Panc1 (cell line): ENCODE measurements around the gene LOXL1. TPM values are rescaled to one million over a fixed set of nuclear protein-coding genes. Genes with fewer than 3 reads are reported as not detected.

Experiments used
- ATAC-seq: fragments of 200-7000 bp; cut with Tn5 transposase; 2 replicates; pipeline ENCODE4 v1.9.1; 2020; ENCODE audit warnings: mild to moderate bottlenecking, moderate library complexity
- BruUV-seq: library from RNA; stranded (reverse); fragments of 400-500 nt; replicated peaks from 2 replicates; lab custom pipeline; 2021; lab: Mats Ljungman, UMichigan
- CTCF ChIA-PET: fragments of 300-600 bp; sonication (Branson Sonifier 250); formaldehyde crosslinking; loops from one replicate; lab custom pipeline; 2022; ENCODE audit warnings: antibody characterized with exemption; lab: Charles Lee
- POLR2A ChIA-PET: fragments of 300-600 bp; sonication (Branson Sonifier 250); formaldehyde crosslinking; loops from one replicate; lab custom pipeline; 2022; ENCODE audit warnings: antibody characterized with exemption; lab: Charles Lee
- DNase-seq: peaks from one replicate; pipeline ENCODE4 v3.0.0-alpha.2; 2010; ENCODE audit warnings: low read depth, low spot score
- H3K27ac ChIP-seq: 2 replicates; pipeline ENCODE4 v1.5.1; 2011; ENCODE audit warnings: mild to moderate bottlenecking, low read length, inconsistent platforms
- H3K27me3 ChIP-seq: fragments of 200-500 bp; sonication (Bioruptor generic); 2 replicates; pipeline ENCODE4 v1.6.0; 2014; ENCODE audit warnings: low read length, inconsistent platforms; ENCODE audit not compliant: control insufficient read depth, insufficient read depth
- H3K36me3 ChIP-seq: fragments of 200-500 bp; sonication (Bioruptor generic); 2 replicates; pipeline ENCODE4 v1.5.1; 2014; ENCODE audit warnings: inconsistent platforms, mild to moderate bottlenecking, low read length, moderate library complexity; ENCODE audit not compliant: control insufficient read depth, insufficient read depth
- H3K4me1 ChIP-seq: 2 replicates; pipeline ENCODE4 v1.5.1; 2011; ENCODE audit warnings: inconsistent platforms, mild to moderate bottlenecking, low read length, moderate library complexity; ENCODE audit not compliant: control insufficient read depth, insufficient read depth
- H3K4me3 ChIP-seq, 2 experiments: 2 replicates each; pipeline ENCODE4 v1.5.1; 2011 to 2012; ENCODE audit warnings: low read depth in 2 of 2, low read length in 2 of 2, mild to moderate bottlenecking in 2 of 2, inconsistent platforms in 1 of 2, moderate library complexity in 1 of 2
- H3K9me3 ChIP-seq: fragments of 200-500 bp; sonication (Bioruptor generic); 2 replicates; pipeline ENCODE4 v1.5.1; 2014; ENCODE audit warnings: low read depth, mild to moderate bottlenecking, inconsistent platforms, low read length, moderate library complexity; ENCODE audit not compliant: control insufficient read depth, insufficient read depth
- POLR2AphosphoS5 ChIP-seq: IDR thresholded peaks from 2 replicates; pipeline ENCODE4 v1.6.1; 2012; ENCODE audit warnings: mild to moderate bottlenecking, low read depth, low read length, moderate library complexity
- SIN3A ChIP-seq: IDR thresholded peaks from 2 replicates; pipeline ENCODE4 v1.6.1; 2012; ENCODE audit warnings: low read depth, mild to moderate bottlenecking, low read length, moderate library complexity, borderline replicate concordance; ENCODE audit not compliant: insufficient read depth
- TCF7L2 ChIP-seq: IDR thresholded peaks from 2 replicates; pipeline ENCODE4 v1.6.1; 2011; ENCODE audit warnings: mild to moderate bottlenecking, low read depth, low read length, inconsistent platforms
- in situ Hi-C: cut with HindIII; loops from 2 replicates; pipeline ENCODE4 v1.10.0; 2016; ENCODE audit warnings: low sequenced_read_pairs, low pct_unique_long_range_greater_than_20kb
- intact Hi-C: fragments of 100-400 bp; cut with micrococcal nuclease; formaldehyde crosslinking; loops from one replicate; pipeline ENCODE4 v1.10.0; 2022; ENCODE audit not compliant: unreplicated experiment
- total RNA-seq: library from RNA; stranded (reverse); gene quantifications from one replicate; pipeline ENCODE4 v1.2.1, GENCODE V29; 2021; ENCODE audit not compliant: unreplicated experiment
- TF ChIP-seq, protein P1 (sequence below), 2 experiments: IDR thresholded peaks; 2 replicates each; pipeline ENCODE4 v1.6.1; 2011 to 2012; ENCODE audit warnings: low read depth in 2 of 2, control low read depth in 1 of 2, low read length in 1 of 2, mild to moderate bottlenecking in 1 of 2, moderate library complexity in 1 of 2; ENCODE audit not compliant: insufficient read depth in 1 of 2
- TF ChIP-seq, protein P2 (sequence below): fragments of 450-650 bp; IDR thresholded peaks from 2 replicates; pipeline ENCODE4 v1.5.1; 2017; ENCODE audit warnings: mild to moderate bottlenecking

Gene LOXL1
- total RNA-seq, 1 experiment from 2014 or later = 18.6 TPM

DNA sequence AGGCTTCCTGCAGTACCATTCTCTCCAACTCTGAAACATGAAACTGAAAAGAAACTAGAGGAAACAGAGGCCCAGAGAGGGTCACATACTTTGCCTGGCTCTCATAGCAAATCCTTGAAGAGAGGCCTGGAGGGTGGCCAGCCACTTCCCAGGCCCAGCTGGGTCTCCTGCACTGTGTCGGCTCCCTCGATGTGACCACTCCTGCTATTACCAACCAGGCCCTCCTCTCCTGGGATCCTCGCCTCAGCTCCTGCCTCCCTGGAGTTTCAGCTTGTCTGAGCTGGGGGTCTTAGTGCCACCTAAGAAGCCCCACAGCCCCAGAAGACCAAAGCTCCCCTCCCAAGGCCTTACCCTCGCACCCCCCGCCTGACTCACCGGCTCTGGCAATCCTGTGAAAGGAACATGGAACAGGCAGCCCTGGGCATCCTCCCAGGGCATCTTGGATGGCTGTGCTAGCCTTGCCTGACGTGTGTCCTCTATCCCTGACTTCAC is 4.6 kb downstream of the LOXL1 start:
- CTCF ChIA-PET = interaction anchor here (0.5 kb wide), 1 partner anchor 246 kb away, joined by 5 read pairs; no protein-coding TSS in a partner anchor
- intact Hi-C loops = no loop called here
- in situ Hi-C loops = no loop called here

DNA sequence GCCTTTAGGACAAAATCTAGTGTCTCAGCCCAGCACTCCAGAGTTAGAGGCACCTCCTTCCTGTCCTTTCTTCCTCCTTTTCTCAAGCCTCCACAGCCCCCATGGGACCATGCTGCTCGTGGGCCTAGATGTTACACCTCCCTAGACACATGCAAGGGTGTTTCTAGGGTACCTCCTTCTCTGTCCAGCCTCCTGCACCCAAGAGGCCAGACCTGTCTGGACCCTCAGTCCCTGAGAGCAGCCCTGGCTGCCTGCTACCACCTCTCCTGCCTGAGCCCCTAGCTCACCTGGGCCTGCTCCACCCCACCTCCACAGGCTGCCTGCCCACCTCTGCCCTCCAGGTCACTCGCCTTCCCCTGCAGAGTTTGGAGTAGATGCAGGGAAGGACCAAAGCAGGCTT is 5.2 kb downstream of the LOXL1 start:
- no peak for ATAC-seq
- H3K9me3 ChIP-seq = no peaks in the 10 kb centered on the region
- ChIA-PET CTCF (no interaction called here), POLR2A (no interaction called here)
- H3K36me3 ChIP-seq = no peaks in the 10 kb centered on the region
- no peak overlapping the region for H3K4me3 ChIP-seq
- BruUV-seq = no TSS peak
- in situ Hi-C loops = no loop called here
- no peak overlapping the region for H3K27ac ChIP-seq
- TF ChIP-seq, protein P1, sequence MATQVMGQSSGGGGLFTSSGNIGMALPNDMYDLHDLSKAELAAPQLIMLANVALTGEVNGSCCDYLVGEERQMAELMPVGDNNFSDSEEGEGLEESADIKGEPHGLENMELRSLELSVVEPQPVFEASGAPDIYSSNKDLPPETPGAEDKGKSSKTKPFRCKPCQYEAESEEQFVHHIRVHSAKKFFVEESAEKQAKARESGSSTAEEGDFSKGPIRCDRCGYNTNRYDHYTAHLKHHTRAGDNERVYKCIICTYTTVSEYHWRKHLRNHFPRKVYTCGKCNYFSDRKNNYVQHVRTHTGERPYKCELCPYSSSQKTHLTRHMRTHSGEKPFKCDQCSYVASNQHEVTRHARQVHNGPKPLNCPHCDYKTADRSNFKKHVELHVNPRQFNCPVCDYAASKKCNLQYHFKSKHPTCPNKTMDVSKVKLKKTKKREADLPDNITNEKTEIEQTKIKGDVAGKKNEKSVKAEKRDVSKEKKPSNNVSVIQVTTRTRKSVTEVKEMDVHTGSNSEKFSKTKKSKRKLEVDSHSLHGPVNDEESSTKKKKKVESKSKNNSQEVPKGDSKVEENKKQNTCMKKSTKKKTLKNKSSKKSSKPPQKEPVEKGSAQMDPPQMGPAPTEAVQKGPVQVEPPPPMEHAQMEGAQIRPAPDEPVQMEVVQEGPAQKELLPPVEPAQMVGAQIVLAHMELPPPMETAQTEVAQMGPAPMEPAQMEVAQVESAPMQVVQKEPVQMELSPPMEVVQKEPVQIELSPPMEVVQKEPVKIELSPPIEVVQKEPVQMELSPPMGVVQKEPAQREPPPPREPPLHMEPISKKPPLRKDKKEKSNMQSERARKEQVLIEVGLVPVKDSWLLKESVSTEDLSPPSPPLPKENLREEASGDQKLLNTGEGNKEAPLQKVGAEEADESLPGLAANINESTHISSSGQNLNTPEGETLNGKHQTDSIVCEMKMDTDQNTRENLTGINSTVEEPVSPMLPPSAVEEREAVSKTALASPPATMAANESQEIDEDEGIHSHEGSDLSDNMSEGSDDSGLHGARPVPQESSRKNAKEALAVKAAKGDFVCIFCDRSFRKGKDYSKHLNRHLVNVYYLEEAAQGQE (IDR thresholded peaks at IDR 0.05; ENCODE audit: insufficient read depth in 1 of 2, low read depth in 2 of 2, low read length in 1 of 2) = no peak
- TF ChIP-seq SIN3A = no peak
- TF ChIP-seq, protein P2, sequence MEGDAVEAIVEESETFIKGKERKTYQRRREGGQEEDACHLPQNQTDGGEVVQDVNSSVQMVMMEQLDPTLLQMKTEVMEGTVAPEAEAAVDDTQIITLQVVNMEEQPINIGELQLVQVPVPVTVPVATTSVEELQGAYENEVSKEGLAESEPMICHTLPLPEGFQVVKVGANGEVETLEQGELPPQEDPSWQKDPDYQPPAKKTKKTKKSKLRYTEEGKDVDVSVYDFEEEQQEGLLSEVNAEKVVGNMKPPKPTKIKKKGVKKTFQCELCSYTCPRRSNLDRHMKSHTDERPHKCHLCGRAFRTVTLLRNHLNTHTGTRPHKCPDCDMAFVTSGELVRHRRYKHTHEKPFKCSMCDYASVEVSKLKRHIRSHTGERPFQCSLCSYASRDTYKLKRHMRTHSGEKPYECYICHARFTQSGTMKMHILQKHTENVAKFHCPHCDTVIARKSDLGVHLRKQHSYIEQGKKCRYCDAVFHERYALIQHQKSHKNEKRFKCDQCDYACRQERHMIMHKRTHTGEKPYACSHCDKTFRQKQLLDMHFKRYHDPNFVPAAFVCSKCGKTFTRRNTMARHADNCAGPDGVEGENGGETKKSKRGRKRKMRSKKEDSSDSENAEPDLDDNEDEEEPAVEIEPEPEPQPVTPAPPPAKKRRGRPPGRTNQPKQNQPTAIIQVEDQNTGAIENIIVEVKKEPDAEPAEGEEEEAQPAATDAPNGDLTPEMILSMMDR = no peak
- TF ChIP-seq TCF7L2 = no peak
- no peak for TF ChIP-seq POLR2AphosphoS5
- no peaks in the 10 kb centered on the region for H3K27me3 ChIP-seq
- peaks cover 7% of the 10 kb centered on the region for H3K4me1 ChIP-seq
- intact Hi-C loops = no loop called here
- DNase-seq = no peak

More for the DNA sequence above, 4.6 kb downstream of the LOXL1 start:
- H3K9me3 ChIP-seq = no peaks in the 10 kb centered on the region
- no peak for TF ChIP-seq POLR2AphosphoS5
- TF ChIP-seq, protein P2 = no peak
- no TSS peak for BruUV-seq
- no peak overlapping the region for H3K27ac ChIP-seq
- DNase-seq (no peak), ATAC-seq (no peak)
- POLR2A ChIA-PET = no interaction called here
- no peaks in the 10 kb centered on the region for H3K27me3 ChIP-seq
- no peaks in the 10 kb centered on the region for H3K36me3 ChIP-seq
- no peak overlapping the region for H3K4me3 ChIP-seq
- H3K4me1 ChIP-seq = peaks cover 9% of the 10 kb centered on the region
